GM21529 (cell line): ENCODE results near the gene RGS11.

Experiments
- ATAC-seq: cut with Tn5 transposase; IDR thresholded peaks from one replicate; pipeline ENCODE4 v1.9.1; 2021; ENCODE audit not compliant: unreplicated experiment

The RGS11 gene

GRCh38 chr16:296806-297510, 21.2 kb upstream of the RGS11 start:
- ATAC-seq = no peak

- ATAC-seq = no peak
Measured at GRCh38 chr16:296276-296675, 20.5 kb upstream of the RGS11 start.

- ATAC-seq = no peak
Measured at GRCh38 chr16:293043-293775, 17.5 kb upstream of the RGS11 start.

- no peak for ATAC-seq
Measured at GRCh38 chr16:291539-291938, 15.8 kb upstream of the RGS11 start.

- no peak for ATAC-seq
Measured at GRCh38 chr16:290681-291405, 15.1 kb upstream of the RGS11 start.

GRCh38 chr16:290015-290680, 14.4 kb upstream of the RGS11 start:
- no peak for ATAC-seq

GRCh38 chr16:289395-289997, 13.8 kb upstream of the RGS11 start:
- ATAC-seq = no peak

- ATAC-seq = no peak
Measured at GRCh38 chr16:287981-288920, 12.5 kb upstream of the RGS11 start.

- ATAC-seq = no peak
Measured at GRCh38 chr16:287298-287811, 11.6 kb upstream of the RGS11 start.

- no peak for ATAC-seq
Measured at GRCh38 chr16:286491-287297, 10.9 kb upstream of the RGS11 start.

GRCh38 chr16:285146-286055, 9.7 kb upstream of the RGS11 start:
- no peak for ATAC-seq

GRCh38 chr16:284204-285120, 8.7 kb upstream of the RGS11 start:
- no peak for ATAC-seq

- ATAC-seq = no peak
Measured at GRCh38 chr16:283033-283805, 7.5 kb upstream of the RGS11 start, which contains the start of gene PDIA2. TSS of gene PDIA2 (plus strand) at chr16:283164. CDS start at chr16:283170, 6 bp downstream.

- no peak for ATAC-seq
Measured at GRCh38 chr16:282491-282890, 6.7 kb upstream of the RGS11 start.

- ATAC-seq = no peak
Measured at GRCh38 chr16:281660-282255, 6.0 kb upstream of the RGS11 start.
